ENCODE data around the gene GPR42. TPM values are rescaled to one million over a fixed set of nuclear protein-coding genes. Genes with fewer than 3 reads are reported as not detected.

The GPR42 gene
- total and polyA plus RNA-seq, 10 of the 15 experiments (the other 5 are each of a cell fraction or from before 2014, with no cell fraction given), result 0.13 TPM; not detected in 9

DNA sequence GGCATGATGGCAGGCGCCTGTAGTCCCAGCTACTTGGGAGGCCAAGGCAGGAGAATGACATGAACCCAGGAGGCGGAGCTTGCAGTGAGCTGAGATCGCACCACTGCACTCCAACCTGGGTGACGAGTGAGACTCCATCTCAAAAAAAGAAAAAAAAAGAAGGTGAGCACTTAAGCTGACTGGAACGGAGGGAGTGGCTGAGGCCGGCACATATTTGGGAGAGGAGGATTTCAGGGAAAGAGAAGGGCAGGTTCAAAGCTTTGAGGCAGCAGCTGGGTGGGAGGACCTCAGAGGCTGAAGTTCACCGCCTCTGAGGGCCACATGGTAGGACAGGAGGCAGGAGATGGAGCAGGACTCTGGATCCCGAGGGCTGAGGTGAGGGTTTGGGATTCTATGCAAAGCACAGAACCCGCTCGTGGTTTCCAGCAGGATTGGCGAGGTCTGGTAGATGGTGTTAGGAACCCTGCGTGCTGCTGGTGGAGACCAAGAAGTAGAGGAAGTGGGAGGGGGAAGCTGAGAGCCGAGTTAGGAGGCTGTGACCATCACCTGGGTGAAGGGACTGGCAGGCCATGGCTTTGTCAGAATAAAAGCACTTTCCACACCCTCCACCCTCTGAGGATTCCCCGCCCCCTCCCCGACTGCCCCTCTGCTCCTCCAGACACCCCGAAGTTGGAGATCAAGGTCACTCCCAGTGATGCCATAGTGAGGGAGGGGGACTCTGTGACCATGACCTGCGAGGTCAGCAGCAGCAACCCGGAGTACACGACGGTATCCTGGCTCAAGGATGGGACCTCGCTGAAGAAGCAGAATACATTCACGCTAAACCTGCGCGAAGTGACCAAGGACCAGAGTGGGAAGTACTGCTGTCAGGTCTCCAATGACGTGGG lies 33.5 kb upstream of the GPR42 start:
- no peak for FAIRE-seq
- no peaks in the 10 kb centered on the region for H3K27me3 ChIP-seq (replicated peaks in 1 of 2; ENCODE audit: control insufficient read depth in 2 of 2, insufficient read depth in 2 of 2, low read length in 1 of 2)
- H3K4me1 ChIP-seq (ENCODE audit: control insufficient read depth, insufficient read depth, low read length), result peaks cover 41% of the 10 kb centered on the region
- 82% methylated on average over 25 of the region's 25 CpGs for WGBS (ENCODE audit: insufficient coverage, insufficient replicate concordance, low lambda C conversion rate, missing lambda C conversion rate)
- SMC1A ChIA-PET (ENCODE audit: uncharacterized antibody, unreplicated experiment), result interaction anchor here (0.7 to 8.1 kb wide), 2 partner anchors 17 to 63 kb away, joined by 3 to 122 read pairs; no protein-coding TSS in a partner anchor
- H3K9ac ChIP-seq (ENCODE audit: control insufficient read depth, insufficient read depth, low read length), result no peak overlapping the region
- CTCF ChIA-PET, result no interaction called here
- no peak for DNase-seq (ENCODE audit: low read depth, low spot score)
- H3K4me2 ChIP-seq (ENCODE audit: control insufficient read depth, insufficient read depth), result peak overlapping the region; percentile 57; the same call in 1 of the 2 replicates
- H3K79me2 ChIP-seq (ENCODE audit: control insufficient read depth, insufficient read depth, low read length), result peaks cover 41% of the 10 kb centered on the region
- H2AFZ ChIP-seq (ENCODE audit: control insufficient read depth, low read depth, low read length), result no peak overlapping the region
- H3K4me3 ChIP-seq, result no peak overlapping the region
- intact Hi-C loops (cut with micrococcal nuclease; ENCODE audit: unreplicated experiment), result no loop called here
- POLR2A ChIA-PET, result interaction anchor here (0.6 to 1.3 kb wide), 3 partner anchors 9 to 92 kb away, joined by 3 read pairs; no protein-coding TSS in a partner anchor
- BruUV-seq (replicated peaks), result no TSS peak
- no peaks in the 10 kb centered on the region for H4K20me1 ChIP-seq (ENCODE audit: control insufficient read depth, insufficient read depth)
- in situ Hi-C loops (cut with MboI), result loop anchor here (10.0 kb wide), 1 partner anchor 567 kb away; the partner anchor contains the start of genes HCST, NFKBID and TYROBP
- ATAC-seq, result no peak
- peaks cover 28 to 30% of the 10 kb centered on the region in 2 experiments for H3K36me3 ChIP-seq (ENCODE audit: control insufficient read depth in 2 of 2, insufficient read depth in 2 of 2, low read length in 1 of 2)
- H3K9me3 ChIP-seq (replicated peaks; ENCODE audit: control insufficient read depth, insufficient read depth, low read length), result no peaks in the 10 kb centered on the region
- H3K27ac ChIP-seq (ENCODE audit: control insufficient read depth, insufficient read depth), result no peak overlapping the region
- RAD21 ChIA-PET (ENCODE audit: unreplicated experiment), result interaction anchor here (1.0 to 5.1 kb wide), 4 partner anchors 9 to 30 kb away, joined by 3 to 45 read pairs (median 4); no protein-coding TSS in a partner anchor
- TF ChIP-seq EP300 (IDR thresholded peaks at IDR 0.05; ENCODE audit: borderline replicate concordance in 1 of 2, control insufficient read depth in 1 of 2, low read depth in 2 of 2, low read length in 2 of 2) (no peak), SPI1 (IDR thresholded peaks at IDR 0.05; ENCODE audit: borderline replicate concordance, insufficient read depth, low read depth, low read length) (peak; percentile 46; the same call in 1 of the 2 replicates), RB1 (IDR thresholded peaks at IDR 0.05; ENCODE audit: borderline replicate concordance) (no peak), IRF4 (IDR thresholded peaks at IDR 0.05; ENCODE audit: low read depth, low read length) (no peak), RCOR1 (conservative IDR thresholded peaks at IDR 0.05; ENCODE audit: low read depth, low read length) (no peak), IKZF1 (conservative IDR thresholded peaks at IDR 0.05) (peak; percentile 30; the same call in 1 of the 2 replicates), SMAD5 (IDR thresholded peaks at IDR 0.05; ENCODE audit: low read depth) (0 out of 2 replicates have a peak, but pooled peaks have one; percentile 46), CHD4 (IDR thresholded peaks at IDR 0.05) (no peak), HDGF (IDR thresholded peaks at IDR 0.05) (0 out of 2 replicates have a peak, but pooled peaks have one; percentile 43), FOXM1 (IDR thresholded peaks at IDR 0.05; ENCODE audit: low read depth, low read length) (no peak), SRF (IDR thresholded peaks at IDR 0.05; ENCODE audit: low read depth in 2 of 2, low read length in 2 of 2) (no peak), SMAD1 (IDR thresholded peaks at IDR 0.05; ENCODE audit: low read depth, partially characterized antibody) (no peak)
- TF ChIP-seq, protein P1, sequence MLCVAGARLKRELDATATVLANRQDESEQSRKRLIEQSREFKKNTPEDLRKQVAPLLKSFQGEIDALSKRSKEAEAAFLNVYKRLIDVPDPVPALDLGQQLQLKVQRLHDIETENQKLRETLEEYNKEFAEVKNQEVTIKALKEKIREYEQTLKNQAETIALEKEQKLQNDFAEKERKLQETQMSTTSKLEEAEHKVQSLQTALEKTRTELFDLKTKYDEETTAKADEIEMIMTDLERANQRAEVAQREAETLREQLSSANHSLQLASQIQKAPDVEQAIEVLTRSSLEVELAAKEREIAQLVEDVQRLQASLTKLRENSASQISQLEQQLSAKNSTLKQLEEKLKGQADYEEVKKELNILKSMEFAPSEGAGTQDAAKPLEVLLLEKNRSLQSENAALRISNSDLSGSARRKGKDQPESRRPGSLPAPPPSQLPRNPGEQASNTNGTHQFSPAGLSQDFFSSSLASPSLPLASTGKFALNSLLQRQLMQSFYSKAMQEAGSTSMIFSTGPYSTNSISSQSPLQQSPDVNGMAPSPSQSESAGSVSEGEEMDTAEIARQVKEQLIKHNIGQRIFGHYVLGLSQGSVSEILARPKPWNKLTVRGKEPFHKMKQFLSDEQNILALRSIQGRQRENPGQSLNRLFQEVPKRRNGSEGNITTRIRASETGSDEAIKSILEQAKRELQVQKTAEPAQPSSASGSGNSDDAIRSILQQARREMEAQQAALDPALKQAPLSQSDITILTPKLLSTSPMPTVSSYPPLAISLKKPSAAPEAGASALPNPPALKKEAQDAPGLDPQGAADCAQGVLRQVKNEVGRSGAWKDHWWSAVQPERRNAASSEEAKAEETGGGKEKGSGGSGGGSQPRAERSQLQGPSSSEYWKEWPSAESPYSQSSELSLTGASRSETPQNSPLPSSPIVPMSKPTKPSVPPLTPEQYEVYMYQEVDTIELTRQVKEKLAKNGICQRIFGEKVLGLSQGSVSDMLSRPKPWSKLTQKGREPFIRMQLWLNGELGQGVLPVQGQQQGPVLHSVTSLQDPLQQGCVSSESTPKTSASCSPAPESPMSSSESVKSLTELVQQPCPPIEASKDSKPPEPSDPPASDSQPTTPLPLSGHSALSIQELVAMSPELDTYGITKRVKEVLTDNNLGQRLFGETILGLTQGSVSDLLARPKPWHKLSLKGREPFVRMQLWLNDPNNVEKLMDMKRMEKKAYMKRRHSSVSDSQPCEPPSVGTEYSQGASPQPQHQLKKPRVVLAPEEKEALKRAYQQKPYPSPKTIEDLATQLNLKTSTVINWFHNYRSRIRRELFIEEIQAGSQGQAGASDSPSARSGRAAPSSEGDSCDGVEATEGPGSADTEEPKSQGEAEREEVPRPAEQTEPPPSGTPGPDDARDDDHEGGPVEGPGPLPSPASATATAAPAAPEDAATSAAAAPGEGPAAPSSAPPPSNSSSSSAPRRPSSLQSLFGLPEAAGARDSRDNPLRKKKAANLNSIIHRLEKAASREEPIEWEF (IDR thresholded peaks at IDR 0.05; ENCODE audit: insufficient replicate concordance, low read depth, low read length), result no peak
- TF ChIP-seq, protein P2, sequence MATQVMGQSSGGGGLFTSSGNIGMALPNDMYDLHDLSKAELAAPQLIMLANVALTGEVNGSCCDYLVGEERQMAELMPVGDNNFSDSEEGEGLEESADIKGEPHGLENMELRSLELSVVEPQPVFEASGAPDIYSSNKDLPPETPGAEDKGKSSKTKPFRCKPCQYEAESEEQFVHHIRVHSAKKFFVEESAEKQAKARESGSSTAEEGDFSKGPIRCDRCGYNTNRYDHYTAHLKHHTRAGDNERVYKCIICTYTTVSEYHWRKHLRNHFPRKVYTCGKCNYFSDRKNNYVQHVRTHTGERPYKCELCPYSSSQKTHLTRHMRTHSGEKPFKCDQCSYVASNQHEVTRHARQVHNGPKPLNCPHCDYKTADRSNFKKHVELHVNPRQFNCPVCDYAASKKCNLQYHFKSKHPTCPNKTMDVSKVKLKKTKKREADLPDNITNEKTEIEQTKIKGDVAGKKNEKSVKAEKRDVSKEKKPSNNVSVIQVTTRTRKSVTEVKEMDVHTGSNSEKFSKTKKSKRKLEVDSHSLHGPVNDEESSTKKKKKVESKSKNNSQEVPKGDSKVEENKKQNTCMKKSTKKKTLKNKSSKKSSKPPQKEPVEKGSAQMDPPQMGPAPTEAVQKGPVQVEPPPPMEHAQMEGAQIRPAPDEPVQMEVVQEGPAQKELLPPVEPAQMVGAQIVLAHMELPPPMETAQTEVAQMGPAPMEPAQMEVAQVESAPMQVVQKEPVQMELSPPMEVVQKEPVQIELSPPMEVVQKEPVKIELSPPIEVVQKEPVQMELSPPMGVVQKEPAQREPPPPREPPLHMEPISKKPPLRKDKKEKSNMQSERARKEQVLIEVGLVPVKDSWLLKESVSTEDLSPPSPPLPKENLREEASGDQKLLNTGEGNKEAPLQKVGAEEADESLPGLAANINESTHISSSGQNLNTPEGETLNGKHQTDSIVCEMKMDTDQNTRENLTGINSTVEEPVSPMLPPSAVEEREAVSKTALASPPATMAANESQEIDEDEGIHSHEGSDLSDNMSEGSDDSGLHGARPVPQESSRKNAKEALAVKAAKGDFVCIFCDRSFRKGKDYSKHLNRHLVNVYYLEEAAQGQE (IDR thresholded peaks at IDR 0.05; ENCODE audit: low read depth, low read length), result no peak

All from GM12878 (cell line).